Heart left ventricle (tissue), 16 donors: ENCODE measurements around the gene ARF3. TPM values are rescaled to one million over a fixed set of nuclear protein-coding genes. Genes with fewer than 3 reads are reported as not detected.

Experiments used
- ATAC-seq, 4 donors: fragments of 200-7000 bp; cut with Tn5 transposase; one replicate each; pipeline ENCODE4 v1.9.1; 2020 to 2022; ENCODE audit warnings: moderate library complexity in 4 of 4, mild to moderate bottlenecking in 3 of 4, moderate number of reproducible peaks in 1 of 4
- DNase-seq, 5 donors: peaks; one replicate each; pipeline ENCODE4 v3.0.0-alpha.2; 2020
- H3K27ac ChIP-seq, 12 donors: fragments of 200-600 bp; sonication (generic) in 4 of 12; one replicate each; pipeline versions ENCODE4 v1.5.0 to v1.8.0; 2016 to 2022; ENCODE audit warnings: mild to moderate bottlenecking in 2 of 12
- H3K27me3 ChIP-seq, 9 donors: fragments of 200-600 bp; sonication (generic) in 2 of 9; one replicate each; pipeline versions ENCODE4 v1.5.1 to v1.8.0; 2016 to 2022; ENCODE audit warnings: mild to moderate bottlenecking in 3 of 9
- H3K36me3 ChIP-seq, 9 donors: fragments of 200-600 bp; sonication (generic) in 2 of 9; one replicate each; pipeline versions ENCODE4 v1.5.0 to v1.8.0; 2018 to 2022; ENCODE audit warnings: mild to moderate bottlenecking in 2 of 9
- H3K4me1 ChIP-seq, 12 donors: fragments of 200-600 bp; sonication (generic) in 4 of 12; one replicate each; pipeline versions ENCODE4 v1.5.0 to v1.8.0; 2016 to 2022; ENCODE audit warnings: mild to moderate bottlenecking in 3 of 12
- H3K4me3 ChIP-seq, 12 donors: fragments of 200-600 bp; sonication (generic) in 4 of 12; one replicate each; pipeline versions ENCODE4 v1.5.0 to v1.8.0; 2017 to 2022; ENCODE audit warnings: mild to moderate bottlenecking in 9 of 12, moderate library complexity in 4 of 12
- H3K9me3 ChIP-seq, 12 donors: fragments of 200-600 bp; sonication (generic) in 4 of 12; one replicate each; pipeline versions ENCODE4 v1.5.0 to v1.8.0; 2016 to 2022; ENCODE audit warnings: mild to moderate bottlenecking in 1 of 12
- POLR2A ChIP-seq, 2 donors: fragments of 450-650 bp; IDR thresholded peaks; one replicate each; pipeline ENCODE4 v1.6.1; 2017; ENCODE audit warnings: antibody characterized with exemption in 2 of 2, mild to moderate bottlenecking in 2 of 2, moderate library complexity in 2 of 2
- WGBS, 4 donors: extraction: QIAGEN DNeasy Blood & Tissue Kit in 2 of 4; methylation state at CpG; one replicate each; pipeline versions ENCODE4 v1.1.5 to v1.1.7; 2013 to 2018; 5-methylcytosine and 5-hydroxymethylcytosine counted together
- intact Hi-C, 10 donors: fragments of 100-400 bp; cut with DNase I; formaldehyde crosslinking; loops; one replicate each; pipeline versions ENCODE4 v1.11.1 to v1.14.2; 2022
- polyA plus RNA-seq, 2 donors: library from polyadenylated mRNA; stranded (reverse); fragments of 200-250 nt; gene quantifications; one replicate each; pipeline ENCODE4 v1.2.3, GENCODE V29; 2013
- total RNA-seq, 9 donors: library from RNA; depleted of rRNA in 2 of 9; stranded (reverse); fragments of >200 nt in 2 of 9; fragmentation: NEBNext Ultra II Directional in 3 of 9; extraction: Animal tissue kit (Norgen Biotek cat#: 25700) in 3 of 9; gene quantifications; one replicate each; pipeline versions ENCODE4 v1.1.0 to v1.2.4, GENCODE V29; 2016 to 2023
- TF ChIP-seq, protein P1 (sequence below), 12 donors: fragments of 200-600 bp; sonication (generic) in 4 of 12; IDR thresholded peaks; one replicate each; pipeline versions ENCODE4 v1.5.0 to v1.8.0; 2018 to 2022; ENCODE audit warnings: antibody characterized with exemption in 12 of 12, mild to moderate bottlenecking in 5 of 12
- donor health status: ischemic (EF 13 %, LVEDD 7.1; RV severe dilation, severe dysfunction).
- donor health status: healthy with polysubstance abuse.
- donor health status: DM: no; HTN: yes; CAD: no.
- donor health status: DM: no; HTN: no; CAD: no.
- donor health status: ischemic (EF 25% LVEDD 6.9; RV normal size, moderate dysfunction).
- donor health status: ischemic (EF 25% LVEDD 5.7; RV mildly dilated, moderate dysfunction).
- donor health status: healthy.
- donor health status: DM: yes; HTN: yes; CAD: no.
- donor health status: ischemic (EF 35%, LVEDD 5.7; RV mildly dilated, moderate dysfunction).
- donor health status: nonischemic (EF 11% LVEDD 7.7; RV severe dilation, severe dysfunction).
- donor health status: DM: yes; HTN: yes; CAD: no.
- donor health status: PGD.
- donor health status: ischemic (EF 29% LVEDD 5.4; RV normal size, mild dysfunction).
- donor health status: nonischemic (EF 23%, LVEDD 6.1; RV moderate dilation, normal function).

The ARF3 gene
- total and polyA plus RNA-seq, 11 donors: 35.8 to 130 (median 54.0) TPM

DNA sequence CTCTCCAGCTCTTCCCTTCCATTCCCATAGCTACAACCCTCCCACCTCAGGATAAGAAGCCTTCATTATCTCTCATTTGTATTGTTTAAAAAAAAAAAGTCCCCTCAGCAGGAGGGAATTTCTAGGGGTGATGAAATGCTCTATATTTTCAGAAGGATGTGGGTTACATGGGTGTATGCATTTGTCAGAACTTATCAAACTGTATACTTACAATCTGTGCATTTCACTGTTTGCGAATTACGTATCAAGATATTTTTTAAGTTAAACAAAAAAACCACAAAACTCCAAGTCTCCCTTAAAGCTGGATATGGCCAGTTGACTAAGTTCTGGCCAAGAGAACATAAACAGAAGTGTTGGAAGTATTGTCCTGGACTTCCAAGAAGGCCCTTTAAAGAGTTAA lies 30.0 kb downstream of the ARF3 start:
- ATAC-seq (no peak), DNase-seq (no peak)
- no peak overlapping the region for H3K4me3 ChIP-seq
- TF ChIP-seq, protein P1, sequence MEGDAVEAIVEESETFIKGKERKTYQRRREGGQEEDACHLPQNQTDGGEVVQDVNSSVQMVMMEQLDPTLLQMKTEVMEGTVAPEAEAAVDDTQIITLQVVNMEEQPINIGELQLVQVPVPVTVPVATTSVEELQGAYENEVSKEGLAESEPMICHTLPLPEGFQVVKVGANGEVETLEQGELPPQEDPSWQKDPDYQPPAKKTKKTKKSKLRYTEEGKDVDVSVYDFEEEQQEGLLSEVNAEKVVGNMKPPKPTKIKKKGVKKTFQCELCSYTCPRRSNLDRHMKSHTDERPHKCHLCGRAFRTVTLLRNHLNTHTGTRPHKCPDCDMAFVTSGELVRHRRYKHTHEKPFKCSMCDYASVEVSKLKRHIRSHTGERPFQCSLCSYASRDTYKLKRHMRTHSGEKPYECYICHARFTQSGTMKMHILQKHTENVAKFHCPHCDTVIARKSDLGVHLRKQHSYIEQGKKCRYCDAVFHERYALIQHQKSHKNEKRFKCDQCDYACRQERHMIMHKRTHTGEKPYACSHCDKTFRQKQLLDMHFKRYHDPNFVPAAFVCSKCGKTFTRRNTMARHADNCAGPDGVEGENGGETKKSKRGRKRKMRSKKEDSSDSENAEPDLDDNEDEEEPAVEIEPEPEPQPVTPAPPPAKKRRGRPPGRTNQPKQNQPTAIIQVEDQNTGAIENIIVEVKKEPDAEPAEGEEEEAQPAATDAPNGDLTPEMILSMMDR (IDR thresholded peaks at IDR 0.05): no peak
- no peak for TF ChIP-seq POLR2A (IDR thresholded peaks at IDR 0.05)
- H3K27ac ChIP-seq: no peak overlapping the region
- no peaks in the 10 kb centered on the region for H3K9me3 ChIP-seq
- H3K4me1 ChIP-seq: peaks cover 0 to 17% (median 6%) of the 10 kb centered on the region in 12 donors
- H3K36me3 ChIP-seq: peaks cover 0 to 38% (median 16%) of the 10 kb centered on the region in 9 donors
- intact Hi-C loops: no loop called here
- no peaks in the 10 kb centered on the region for H3K27me3 ChIP-seq
- WGBS, 4 donors: 93 to 99% (median 96%) methylated on average over 2 of the region's 2 CpGs

DNA sequence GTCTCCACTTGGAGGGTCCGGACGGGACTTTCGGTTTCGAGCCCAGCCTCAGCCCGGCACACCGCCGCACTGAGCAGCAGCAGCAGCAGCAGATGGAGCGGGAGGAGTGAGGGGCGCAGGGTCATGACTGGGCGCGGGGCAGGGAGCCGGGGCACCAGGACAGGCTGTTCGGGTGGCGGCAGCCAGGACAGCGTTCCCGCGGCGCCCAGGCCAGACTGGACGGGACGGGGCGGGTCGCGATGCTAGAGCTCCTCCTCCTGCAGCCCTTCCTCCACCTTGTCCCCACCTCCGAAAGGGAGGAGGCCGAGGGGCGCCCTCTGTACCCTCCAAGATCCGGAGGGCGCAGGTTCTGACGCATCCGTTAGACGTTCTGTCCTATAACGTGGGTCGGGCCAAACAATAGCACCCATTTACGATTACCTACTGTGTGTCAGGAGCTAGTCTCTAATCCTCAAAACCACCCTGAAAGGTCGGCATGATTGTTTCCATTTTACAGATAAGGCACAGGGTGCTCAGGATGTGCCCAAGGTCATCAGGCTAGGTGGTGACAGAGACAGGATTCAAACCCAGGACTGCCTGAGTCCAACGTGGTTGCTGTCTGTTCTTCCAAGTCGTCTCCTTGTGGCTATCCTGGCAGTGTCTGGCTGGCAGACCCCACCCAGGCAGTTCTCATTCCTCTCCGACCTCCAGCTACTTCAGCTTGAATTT lies 31.8 kb downstream of the ARF3 start, which contains the start of gene FKBP11:
Gene FKBP11 (minus strand): TSS at position 189 of the 708 bp plus-strand sequence. CDS start 64 bp downstream, at position 125.
- intact Hi-C loops: no loop called here
- ATAC-seq (peak; percentile 78 to 94 (median 93)), DNase-seq (peak; percentile 55 to 85 (median 66))
- WGBS, 4 donors: 6 to 54% (median 6%) methylated on average over 4 to 38 of the region's 38 CpGs
- Histone ChIP-seq H3K27ac (peak within 1 kb of the TSS in 5 of 12 donors; percentile 24 to 77 (median 58)), H3K4me3 (peak within 1 kb of the TSS; percentile 42 to 96 (median 83)), H3K4me1 (peaks cover 0 to 17% (median 6%) of the 10 kb centered on the region in 12 donors), H3K36me3 (peaks cover 0 to 26% (median under 1%) of the 10 kb centered on the region in 9 donors), H3K27me3 (no peaks in the 10 kb centered on the region), H3K9me3 (no peaks in the 10 kb centered on the region)
- peak in 1 of 2 donors; percentile 27 for TF ChIP-seq POLR2A (IDR thresholded peaks at IDR 0.05)
- TF ChIP-seq, protein P1 (IDR thresholded peaks at IDR 0.05): no peak

DNA sequence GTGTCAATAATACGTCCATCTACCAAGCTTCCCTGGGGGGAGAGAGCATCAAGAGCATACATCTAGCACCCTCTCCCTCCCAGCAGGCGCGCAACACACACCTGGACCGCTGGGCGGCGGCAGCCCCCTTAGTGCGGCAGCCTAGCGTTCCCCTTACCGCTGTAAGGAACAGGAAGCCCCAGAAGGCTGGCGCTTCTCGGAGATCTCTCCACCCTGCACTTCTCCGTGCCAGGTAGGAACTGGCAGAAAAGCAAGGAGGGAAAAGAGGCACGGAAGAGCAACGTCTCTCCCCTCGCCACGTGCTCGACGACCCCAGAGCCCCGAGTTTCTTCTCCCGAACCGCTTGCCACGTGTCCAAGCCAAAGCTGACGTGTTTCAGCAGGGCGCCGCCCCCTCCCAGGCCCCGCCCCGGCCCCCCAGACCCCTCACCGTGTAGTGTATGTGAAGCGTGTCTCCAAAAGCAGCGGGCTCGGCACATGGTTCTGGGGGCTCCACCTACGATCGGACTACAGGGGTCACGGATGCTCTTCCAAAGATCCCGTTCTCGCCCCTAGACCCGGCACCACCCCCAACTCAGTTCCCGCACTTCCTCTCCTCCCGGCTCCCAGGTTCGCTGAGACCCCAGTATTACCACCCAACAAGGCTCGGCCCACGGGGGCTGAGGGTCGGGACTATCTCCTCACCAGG lies 32.5 kb downstream of the ARF3 start:
- DNase-seq: peak; percentile 27 to 78 (median 34)
- TF ChIP-seq, protein P1 (IDR thresholded peaks at IDR 0.05): peak in 11 of 12 donors; percentile 12 to 58 (median 42)
- TF ChIP-seq POLR2A (IDR thresholded peaks at IDR 0.05): no peak
- intact Hi-C loops: loop anchor here in 1 of 10 donors (5.0 kb wide), 1 partner anchor 63 kb away; no protein-coding TSS in a partner anchor
- Histone ChIP-seq H3K4me1 (peaks cover 0 to 17% (median 6%) of the 10 kb centered on the region in 12 donors), H3K4me3 (peak overlapping the region; percentile 42 to 96 (median 83)), H3K36me3 (peaks cover 0 to 19% (median 0%) of the 10 kb centered on the region in 9 donors), H3K27ac (peak overlapping the region in 5 of 12 donors; percentile 24 to 77 (median 58)), H3K27me3 (no peaks in the 10 kb centered on the region), H3K9me3 (no peaks in the 10 kb centered on the region)
- peak; percentile 45 to 79 (median 72) for ATAC-seq
- 1 to 3% (median 2%) methylated on average over 11 to 43 of the region's 43 CpGs for WGBS, 4 donors

DNA sequence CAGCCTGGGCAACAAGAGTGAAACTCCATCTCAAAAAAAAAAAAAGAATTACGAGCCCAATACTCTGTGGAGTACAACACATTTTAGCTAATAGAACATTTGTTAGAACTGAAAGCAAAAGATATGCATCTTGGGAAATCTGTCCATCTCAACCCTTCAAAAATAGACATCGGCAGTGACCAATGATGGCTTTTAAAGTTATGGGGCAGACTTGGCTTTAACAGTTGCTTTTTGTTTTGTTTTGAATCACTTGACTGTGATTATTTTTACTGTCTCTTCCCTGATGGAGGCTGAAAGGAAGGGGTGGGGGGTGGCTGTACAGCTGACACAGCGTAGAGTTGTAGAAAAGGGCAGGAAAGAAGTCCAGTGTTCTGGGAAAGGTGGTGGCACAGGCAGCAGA lies 34.2 kb downstream of the ARF3 start:
- H3K27ac ChIP-seq: no peak overlapping the region
- TF ChIP-seq, protein P1 (IDR thresholded peaks at IDR 0.05): no peak
- no peak for TF ChIP-seq POLR2A (IDR thresholded peaks at IDR 0.05)
- no peaks in the 10 kb centered on the region for H3K9me3 ChIP-seq
- WGBS, 4 donors: 89 to 92% (median 91%) methylated on average over 3 of the region's 3 CpGs
- intact Hi-C loops: loop anchor here in 1 of 10 donors (5.0 kb wide), 1 partner anchor 64 kb away; no protein-coding TSS in a partner anchor
- DNase-seq (no peak), ATAC-seq (no peak)
- H3K36me3 ChIP-seq: peaks cover 0 to 9% (median 0%) of the 10 kb centered on the region in 9 donors
- H3K4me3 ChIP-seq: no peak overlapping the region
- H3K4me1 ChIP-seq: peaks cover 0 to 24% (median 6%) of the 10 kb centered on the region in 12 donors
- H3K27me3 ChIP-seq: no peaks in the 10 kb centered on the region
